ENCODE results near the gene PSD2. TPM values are rescaled to one million over a fixed set of nuclear protein-coding genes. Genes with fewer than 3 reads are reported as not detected.

The PSD2 gene
- total RNA-seq, 2 donors from 2014 or later = not detected

Other genes with a start within 250 kb of the PSD2 start
- 100 to 1,000 TPM; 176 to 190 TPM for gene UBE2D2, start 234.5 kb upstream of the PSD2 start, total RNA-seq
- 1 to 10 TPM; 4.7 to 9.0 TPM for gene CXXC5, start 147.5 kb upstream of the PSD2 start, total RNA-seq
- not detected for gene NRG2, start 247.5 kb downstream of the PSD2 start, total RNA-seq